Kidney (tissue), 14 donors: Measurements from ENCODE around the gene C1QB. TPM values are rescaled to one million over a fixed set of nuclear protein-coding genes. Genes with fewer than 3 reads are reported as not detected.

Experiments
- DNase-seq, 5 donors: peaks; one replicate each; pipeline ENCODE4 v3.0.0-alpha.2; 2013 to 2020
- FAIRE-seq: peaks from 2 replicates; lab custom pipeline; 2012; peaks lifted over from hg19 to GRCh38; lab: Jason Lieb, UNC
- H3K27ac ChIP-seq, 2 donors: one replicate each; pipeline ENCODE4 v1.7.0; 2013; ENCODE audit warnings: low read depth in 2 of 2, low read length in 2 of 2, inconsistent platforms in 1 of 2
- H3K27me3 ChIP-seq: one replicate; pipeline ENCODE4 v1.7.1; 2013; ENCODE audit warnings: low read length, inconsistent platforms; ENCODE audit not compliant: control insufficient read depth, insufficient read depth
- H3K36me3 ChIP-seq, 3 donors: one replicate each; pipeline versions ENCODE4 v1.7.0 to v1.7.1; 2013; ENCODE audit warnings: low read length in 3 of 3, control low read depth in 1 of 3, inconsistent platforms in 1 of 3; ENCODE audit not compliant: insufficient read depth in 3 of 3, control insufficient read depth in 2 of 3
- H3K4me1 ChIP-seq, 3 donors: one replicate each; pipeline versions ENCODE4 v1.7.0 to v1.7.1; 2013; ENCODE audit warnings: low read length in 3 of 3, inconsistent platforms in 1 of 3, low read depth in 1 of 3; ENCODE audit not compliant: control insufficient read depth in 2 of 3, insufficient read depth in 2 of 3
- H3K4me3 ChIP-seq, 3 donors: one replicate each; pipeline versions ENCODE4 v1.7.0 to v1.8.1; 2013; ENCODE audit warnings: low read length in 3 of 3, control low read depth in 1 of 3, inconsistent platforms in 1 of 3
- H3K9ac ChIP-seq, 3 donors: one replicate each; pipeline versions ENCODE4 v1.7.0 to v1.7.1; 2013; ENCODE audit warnings: low read length in 3 of 3, control low read depth in 1 of 3, inconsistent platforms in 1 of 3
- H3K9me3 ChIP-seq, 3 donors: one replicate each; pipeline versions ENCODE4 v1.7.0 to v1.7.1; 2013; ENCODE audit warnings: low read length in 3 of 3, control low read depth in 1 of 3, inconsistent platforms in 1 of 3; ENCODE audit not compliant: control insufficient read depth in 2 of 3, insufficient read depth in 1 of 3
- CTCF ChIP-seq: IDR thresholded peaks from 3 replicates; pipeline ENCODE4 v1.5.1; 2012; ENCODE audit warnings: mild to moderate bottlenecking, moderate library complexity, borderline replicate concordance; ENCODE audit not compliant: insufficient read depth; ENCODE audit errors: extremely low read depth
- intact Hi-C: fragments of 100-400 bp; cut with DNase I; formaldehyde crosslinking; loops from one replicate; pipeline ENCODE4 v1.11.1; 2022
- polyA plus RNA-seq: library from polyadenylated mRNA; stranded (reverse); fragments of 350-450 nt; fragmentation: Illumina TruSeq; extraction: RNeasy Lipid Tissue Mini Kit (QIAGEN cat#74804); gene quantifications from one replicate; pipeline ENCODE4 v1.2.3, GENCODE V29; 2014; ENCODE audit warnings: low read depth, low replicate concordance; ENCODE audit not compliant: insufficient read depth
- total RNA-seq: library from RNA; stranded (reverse); fragmentation: NEBNext Ultra II Directional; extraction: Animal tissue kit (Norgen Biotek cat#: 25700); gene quantifications from one replicate; pipeline ENCODE4 v1.2.1, GENCODE V29; 2021
- donor health status: control.
- donor health status: control.
- donor health status: control.
- donor health status: control.
- donor health status: control.
- donor health status: DM: yes; HTN: yes; CAD: no.
- donor health status: Normal renal cell carcinoma (clear cell type).

The C1QB gene
- total and polyA plus RNA-seq, 2 donors from 2014 or later: 95.1 to 296 TPM

- TF ChIP-seq CTCF: no peak
- no peaks in the 10 kb centered on the region for H3K36me3 ChIP-seq
- DNase-seq (no peak), FAIRE-seq (no peak)
- no peaks in the 10 kb centered on the region for H3K27me3 ChIP-seq
- H3K9me3 ChIP-seq: no peaks in the 10 kb centered on the region
- H3K9ac ChIP-seq: no peak overlapping the region
- H3K27ac ChIP-seq: no peak overlapping the region
- H3K4me3 ChIP-seq: no peak overlapping the region
- no peaks in the 10 kb centered on the region for H3K4me1 ChIP-seq
- intact Hi-C loops: no loop called here
These were observed 24.0 kb downstream of the C1QB start for GRCh38 chr1:22676916-22677583.

- intact Hi-C loops: no loop called here
- H3K9ac ChIP-seq: no peak overlapping the region
- H3K36me3 ChIP-seq: no peaks in the 10 kb centered on the region
- no peaks in the 10 kb centered on the region for H3K27me3 ChIP-seq
- no peaks in the 10 kb centered on the region for H3K4me1 ChIP-seq
- no peaks in the 10 kb centered on the region for H3K9me3 ChIP-seq
- no peak for DNase-seq
- H3K4me3 ChIP-seq: no peak overlapping the region
- H3K27ac ChIP-seq: no peak overlapping the region
- TF ChIP-seq CTCF: no peak
- no peak for FAIRE-seq
These were observed 25.2 kb downstream of the C1QB start for GRCh38 chr1:22677931-22678896.

- no peak for FAIRE-seq
- Histone ChIP-seq H3K4me3 (no peak overlapping the region), H3K36me3 (no peaks in the 10 kb centered on the region), H3K4me1 (no peaks in the 10 kb centered on the region), H3K9me3 (no peaks in the 10 kb centered on the region), H3K9ac (no peak overlapping the region), H3K27ac (no peak overlapping the region), H3K27me3 (no peaks in the 10 kb centered on the region)
- intact Hi-C loops: no loop called here
- TF ChIP-seq CTCF: no peak
- no peak for DNase-seq
These were observed 27.7 kb downstream of the C1QB start for GRCh38 chr1:22680726-22681125.
